ENCODE data around the gene PEDS1. TPM values are rescaled to one million over a fixed set of nuclear protein-coding genes. Genes with fewer than 3 reads are reported as not detected.

Gene PEDS1
- total and polyA plus RNA-seq, 2 experiments from 2014 or later, result 53.9 to 55.7 TPM

GRCh38 chr20:50189681-50190250, 36.2 kb upstream of the PEDS1 start:
- peak; percentile 40 for DNase-seq
- H3K9me2 ChIP-seq (ENCODE audit: insufficient read depth), result no peaks in the 10 kb centered on the region
- H4K20me1 ChIP-seq (ENCODE audit: insufficient read depth), result no peaks in the 10 kb centered on the region
- peaks cover 25% of the 10 kb centered on the region for H3F3A ChIP-seq (ENCODE audit: insufficient read depth)
- H3K9me3 ChIP-seq (ENCODE audit: low read depth), result no peaks in the 10 kb centered on the region
- H3K27ac ChIP-seq, result peak overlapping the region; percentile 98; the same call in 1 of the 2 replicates
- H2AFZ ChIP-seq, result no peak overlapping the region; the same call in 1 of the 2 replicates
- TF ChIP-seq EZH2 (IDR thresholded peaks at IDR 0.05; ENCODE audit: insufficient read depth, poor library complexity, severe bottlenecking), result no peak
- no peak for TF ChIP-seq EZH2phosphoT487 (IDR thresholded peaks at IDR 0.05; ENCODE audit: insufficient read depth, low read depth)
- no peak overlapping the region for H3K4me2 ChIP-seq (ENCODE audit: unreplicated experiment)
- H3K27me3 ChIP-seq (replicated peaks; ENCODE audit: insufficient read depth), result no peaks in the 10 kb centered on the region
- in situ Hi-C loops (cut with MboI), result loop anchor here (5.0 to 25.0 kb wide), 3 partner anchors 273 to 548 kb away; partner anchors contain the start of gene PARD6B
- WGBS, 2 experiments (ENCODE audit: low coverage in 1 of 2, low lambda C conversion rate in 2 of 2, missing lambda C conversion rate in 2 of 2), result 51 to 73% methylated on average over 8 to 29 of the region's 29 CpGs
- H3K36me3 ChIP-seq (ENCODE audit: low read depth), result peaks cover 22% of the 10 kb centered on the region; the same call in 1 of the 2 replicates
- H3K79me2 ChIP-seq (ENCODE audit: insufficient read depth), result peaks cover 31% of the 10 kb centered on the region
- H3K4me1 ChIP-seq (ENCODE audit: insufficient read depth), result peaks cover 9% of the 10 kb centered on the region
- no peak overlapping the region; the same call in 1 of the 2 replicates for H3K4me3 ChIP-seq
- peak overlapping the region; percentile 99 for H3K9ac ChIP-seq

- Histone ChIP-seq H3K4me1 (ENCODE audit: insufficient read depth) (peaks cover 2% of the 10 kb centered on the region), H3K27me3 (replicated peaks; ENCODE audit: insufficient read depth) (no peaks in the 10 kb centered on the region), H3K9me3 (ENCODE audit: low read depth) (no peaks in the 10 kb centered on the region), H3K4me3 (no peak overlapping the region), H3K4me2 (ENCODE audit: unreplicated experiment) (no peak overlapping the region), H3K36me3 (ENCODE audit: low read depth) (peaks cover 15% of the 10 kb centered on the region; the same call in 1 of the 2 replicates), H2AFZ (no peak overlapping the region), H3K9ac (no peak overlapping the region), H3K27ac (no peak overlapping the region), H3F3A (ENCODE audit: insufficient read depth) (peaks cover 18% of the 10 kb centered on the region), H3K79me2 (ENCODE audit: insufficient read depth) (peaks cover 24% of the 10 kb centered on the region), H3K9me2 (ENCODE audit: insufficient read depth) (no peaks in the 10 kb centered on the region), H4K20me1 (ENCODE audit: insufficient read depth) (no peaks in the 10 kb centered on the region)
- TF ChIP-seq EZH2phosphoT487 (IDR thresholded peaks at IDR 0.05; ENCODE audit: insufficient read depth, low read depth) (no peak), EZH2 (IDR thresholded peaks at IDR 0.05; ENCODE audit: insufficient read depth, poor library complexity, severe bottlenecking) (no peak)
- 92% methylated on average over 17 to 18 of the region's 18 CpGs for WGBS, 2 experiments (ENCODE audit: low coverage in 1 of 2, low lambda C conversion rate in 2 of 2, missing lambda C conversion rate in 2 of 2)
- DNase-seq, result no peak
- in situ Hi-C loops (cut with MboI), result loop anchor here (5.0 to 25.0 kb wide), 3 partner anchors 273 to 548 kb away; partner anchors contain the start of gene PARD6B
Observed at GRCh38 chr20:50188879-50189680, 35.6 kb upstream of the PEDS1 start.

DNA sequence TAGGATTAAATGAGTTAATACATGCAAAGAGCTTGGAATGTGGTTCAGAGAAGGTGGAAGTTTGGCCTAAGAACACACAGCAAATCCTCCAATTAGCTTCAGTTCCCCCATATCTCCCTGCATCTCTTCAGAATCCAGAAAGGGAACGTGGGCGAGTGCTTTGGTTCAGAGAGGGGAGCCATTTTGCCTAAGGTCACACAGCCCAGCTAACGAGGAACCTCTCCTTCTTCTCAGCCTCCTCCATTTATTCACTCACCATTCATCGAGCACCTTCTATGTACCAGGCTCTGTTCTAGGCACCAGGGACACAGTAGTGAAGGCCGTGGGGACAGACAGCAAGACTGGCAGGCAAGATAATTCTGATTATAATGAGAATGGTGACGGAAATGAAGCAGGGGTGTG, 34.8 kb upstream of the PEDS1 start:
- DNase-seq, result no peak
- H3K4me3 ChIP-seq, result no peak overlapping the region
- WGBS, 2 experiments (ENCODE audit: low coverage in 1 of 2, low lambda C conversion rate in 2 of 2, missing lambda C conversion rate in 2 of 2), result 88 to 90% methylated on average over 6 of the region's 6 CpGs
- no peak overlapping the region for H3K27ac ChIP-seq
- no peaks in the 10 kb centered on the region for H3K27me3 ChIP-seq (replicated peaks; ENCODE audit: insufficient read depth)
- H3F3A ChIP-seq (ENCODE audit: insufficient read depth), result peaks cover 11% of the 10 kb centered on the region
- H3K9me3 ChIP-seq (ENCODE audit: low read depth), result no peaks in the 10 kb centered on the region
- H3K9ac ChIP-seq, result no peak overlapping the region
- peaks cover 16% of the 10 kb centered on the region for H3K79me2 ChIP-seq (ENCODE audit: insufficient read depth)
- H3K36me3 ChIP-seq (ENCODE audit: low read depth), result peaks cover 9% of the 10 kb centered on the region; the same call in 1 of the 2 replicates
- in situ Hi-C loops (cut with MboI), result loop anchor here (5.0 to 25.0 kb wide), 3 partner anchors 274 to 549 kb away; partner anchors contain the start of gene PARD6B
- H3K4me2 ChIP-seq (ENCODE audit: unreplicated experiment), result no peak overlapping the region
- no peaks in the 10 kb centered on the region for H4K20me1 ChIP-seq (ENCODE audit: insufficient read depth)
- TF ChIP-seq EZH2 (IDR thresholded peaks at IDR 0.05; ENCODE audit: insufficient read depth, poor library complexity, severe bottlenecking), result no peak
- TF ChIP-seq EZH2phosphoT487 (IDR thresholded peaks at IDR 0.05; ENCODE audit: insufficient read depth, low read depth), result no peak
- H3K4me1 ChIP-seq (ENCODE audit: insufficient read depth), result no peaks in the 10 kb centered on the region
- no peak overlapping the region for H2AFZ ChIP-seq
- no peaks in the 10 kb centered on the region for H3K9me2 ChIP-seq (ENCODE audit: insufficient read depth)

GRCh38 chr20:50187403-50188051, 34.0 kb upstream of the PEDS1 start:
- Histone ChIP-seq H3K36me3 (ENCODE audit: low read depth) (peaks cover 2% of the 10 kb centered on the region; the same call in 1 of the 2 replicates), H3K4me3 (no peak overlapping the region), H3K9me2 (ENCODE audit: insufficient read depth) (no peaks in the 10 kb centered on the region), H3K79me2 (ENCODE audit: insufficient read depth) (peaks cover 8% of the 10 kb centered on the region), H2AFZ (no peak overlapping the region), H3K27me3 (replicated peaks; ENCODE audit: insufficient read depth) (no peaks in the 10 kb centered on the region), H3K4me1 (ENCODE audit: insufficient read depth) (no peaks in the 10 kb centered on the region), H3K27ac (no peak overlapping the region), H3F3A (ENCODE audit: insufficient read depth) (peaks cover 7% of the 10 kb centered on the region), H3K4me2 (ENCODE audit: unreplicated experiment) (no peak overlapping the region), H3K9me3 (ENCODE audit: low read depth) (no peaks in the 10 kb centered on the region), H3K9ac (no peak overlapping the region), H4K20me1 (ENCODE audit: insufficient read depth) (no peaks in the 10 kb centered on the region)
- peak; percentile 61 for DNase-seq
- TF ChIP-seq EZH2 (IDR thresholded peaks at IDR 0.05; ENCODE audit: insufficient read depth, poor library complexity, severe bottlenecking) (no peak), EZH2phosphoT487 (IDR thresholded peaks at IDR 0.05; ENCODE audit: insufficient read depth, low read depth) (no peak)
- 66 to 68% methylated on average over 12 of the region's 12 CpGs for WGBS, 2 experiments (ENCODE audit: low coverage in 1 of 2, low lambda C conversion rate in 2 of 2, missing lambda C conversion rate in 2 of 2)
- in situ Hi-C loops (cut with MboI), result loop anchor here (5.0 to 25.0 kb wide), 3 partner anchors 275 to 550 kb away; partner anchors contain the start of gene PARD6B
